HL-60 (cell line): Measurements from ENCODE around the gene POC1B.

Experiments used
- CTCF ChIP-seq: IDR thresholded peaks from one replicate; pipeline ENCODE4 v1.5.1; 2011; ENCODE audit warnings: low read length, control low read depth, inconsistent platforms; ENCODE audit not compliant: insufficient read depth
- REST ChIP-seq: IDR thresholded peaks from 2 replicates; pipeline ENCODE4 v1.6.1; 2012; ENCODE audit warnings: low read depth; ENCODE audit not compliant: insufficient replicate concordance
- SPI1 ChIP-seq: IDR thresholded peaks from 2 replicates; pipeline ENCODE4 v1.6.1; 2012; ENCODE audit warnings: low read depth, mild to moderate bottlenecking, borderline replicate concordance

GRCh38 chr12:89540586-89540985, 14.7 kb upstream of the POC1B start:
- TF ChIP-seq SPI1 (no peak), REST (no peak), CTCF (no peak)
